K562 (cell line): Measurements from ENCODE around the gene UGT1A6. TPM values are rescaled to one million over a fixed set of nuclear protein-coding genes. Genes with fewer than 3 reads are reported as not detected.

ENCODE experiments used
- ATAC-seq: fragments of 200-7000 bp; cut with Tn5 transposase; 3 replicates; pipeline ENCODE4 v1.9.1; 2020; ENCODE audit warnings: moderate library complexity
- BruUV-seq: library from RNA; stranded (reverse); fragments of 400-500 nt; replicated peaks from 2 replicates; lab custom pipeline; 2021; lab: Mats Ljungman, UMichigan
- CTCF ChIA-PET: fragments of 300-600 bp; formaldehyde crosslinking; extraction: SDS; loops from one replicate; lab custom pipeline; 2021; ENCODE audit warnings: low intra/inter-chr PET ratio; lab: Yijun Ruan, JAX
- POLR2A ChIA-PET: fragments of 300-600, 350-650 bp; sonication (Branson Sonifier 250); formaldehyde crosslinking; extraction: SDS; loops from one replicate; lab custom pipeline; 2021; ENCODE audit warnings: antibody characterized with exemption, inconsistent platforms; lab: Yijun Ruan, JAX
- DNase-seq, 4 experiments: peaks; one replicate each; pipeline versions ENCODE4 v3.0.0 to v3.0.0-alpha.2; 2011 to 2018; ENCODE audit warnings: low spot score in 3 of 4, mixed read lengths in 3 of 4; ENCODE audit errors: extremely low read depth in 1 of 4
- FAIRE-seq: peaks from 2 replicates; lab custom pipeline; 2011; peaks lifted over from hg19 to GRCh38; lab: Jason Lieb, UNC
- H2AFZ ChIP-seq: 2 replicates; pipeline ENCODE4 v1.6.0; 2011; ENCODE audit warnings: low read depth, low read length, control low read depth, inconsistent platforms
- H3K27ac ChIP-seq: fragments of 200-600 bp; 3 replicates; pipeline ENCODE4 v1.8.0; 2011; ENCODE audit warnings: low read depth, mild to moderate bottlenecking, control low read depth, inconsistent platforms, low read length, moderate library complexity, mixed read lengths; ENCODE audit errors: extremely low read depth
- H3K27me3 ChIP-seq, 2 experiments: fragments of 300-600 bp in 1 of 2; 2 replicates in 1 of 2; 3 replicates in 1 of 2; pipeline versions ENCODE4 v1.6.0 to v1.8.0; 2011; ENCODE audit warnings: inconsistent platforms in 2 of 2, low read length in 2 of 2, mild to moderate bottlenecking in 1 of 2, mixed read lengths in 1 of 2, moderate library complexity in 1 of 2; ENCODE audit not compliant: control insufficient read depth in 2 of 2, insufficient read depth in 2 of 2
- H3K36me3 ChIP-seq: fragments of 300-600 bp; 3 replicates; pipeline ENCODE4 v1.8.0; 2011; ENCODE audit warnings: mild to moderate bottlenecking, low read length, inconsistent platforms; ENCODE audit not compliant: control insufficient read depth, insufficient read depth
- H3K4me1 ChIP-seq, 2 experiments: fragments of 200-600 bp in 1 of 2; replicated peaks in 1 of 2; 2 replicates in 1 of 2; 3 replicates in 1 of 2; pipeline versions ENCODE4 v1.5.1 to v1.8.0; 2011; ENCODE audit warnings: inconsistent platforms in 2 of 2, low read length in 2 of 2, mild to moderate bottlenecking in 1 of 2, mixed read lengths in 1 of 2, moderate library complexity in 1 of 2; ENCODE audit not compliant: control insufficient read depth in 2 of 2, insufficient read depth in 2 of 2
- H3K4me2 ChIP-seq: 2 replicates; pipeline ENCODE4 v1.6.1; 2011; ENCODE audit warnings: low read length, control low read depth, inconsistent platforms, mixed read lengths; ENCODE audit not compliant: insufficient read depth
- H3K4me3 ChIP-seq: fragments of 200-600 bp; sonication (generic), shearing (Covaris generic); 2 replicates; pipeline ENCODE4 v1.5.1; 2016; ENCODE audit warnings: control low read depth, inconsistent platforms
- H3K79me2 ChIP-seq: fragments of 200-600 bp; 3 replicates; pipeline ENCODE4 v1.8.0; 2011; ENCODE audit warnings: low read length, inconsistent platforms; ENCODE audit not compliant: control insufficient read depth, insufficient read depth
- H3K9ac ChIP-seq, 2 experiments: 2 replicates each; pipeline versions ENCODE4 v1.6.0 to v1.6.1; 2011; ENCODE audit warnings: low read depth in 2 of 2, low read length in 2 of 2, control low read depth in 1 of 2, inconsistent platforms in 1 of 2, mild to moderate bottlenecking in 1 of 2, mixed read lengths in 1 of 2; ENCODE audit not compliant: insufficient read depth in 1 of 2
- H3K9me1 ChIP-seq: one replicate; pipeline ENCODE4 v1.6.0; 2011; ENCODE audit warnings: inconsistent platforms, mild to moderate bottlenecking, low read length, moderate library complexity; ENCODE audit not compliant: control insufficient read depth, insufficient read depth
- H3K9me3 ChIP-seq: replicated peaks from 2 replicates; pipeline ENCODE4 v1.5.1; 2011; ENCODE audit warnings: low read depth, low read length, inconsistent platforms; ENCODE audit not compliant: control insufficient read depth, insufficient read depth
- H4K20me1 ChIP-seq: replicated peaks from 2 replicates; pipeline ENCODE4 v1.6.1; 2011; ENCODE audit warnings: low read length, inconsistent platforms, mixed read lengths; ENCODE audit not compliant: control insufficient read depth, insufficient read depth
- CCAR2 ChIP-seq: fragments of 200-400 bp; formaldehyde crosslinking; IDR thresholded peaks from 2 replicates; pipeline ENCODE4 v1.6.1; 2017; ENCODE audit warnings: mild to moderate bottlenecking, low read depth, low read length
- CTCF ChIP-seq, 3 experiments: IDR thresholded peaks in 2 of 3; conservative IDR thresholded peaks in 1 of 3; 2 replicates each; pipeline ENCODE4 v1.5.1; 2011 to 2012; ENCODE audit warnings: low read length in 3 of 3, mild to moderate bottlenecking in 3 of 3, control low read depth in 2 of 3, improper control_type of control experiment in 1 of 3, inconsistent platforms in 1 of 3, low read depth in 1 of 3, mixed read lengths in 1 of 3, moderate library complexity in 1 of 3; ENCODE audit not compliant: insufficient read depth in 2 of 3
- WGBS: fragments of 100-300 bp; shearing (Covaris generic); methylation state at CpG from one replicate; pipeline ENCODE4 v1.1.6; 2016; ENCODE audit warnings: low coverage, mixed read lengths; ENCODE audit not compliant: insufficient coverage; ENCODE audit errors: missing lambda C conversion rate; 5-methylcytosine and 5-hydroxymethylcytosine counted together
- in situ Hi-C: fragments of 300-500 bp; cut with MboI; formaldehyde crosslinking; loops from 4 replicates; pipeline ENCODE4 v1.15.0; 2018; ENCODE audit warnings: inconsistent platforms, mixed read lengths
- intact Hi-C: fragments of 100-400 bp; cut with micrococcal nuclease; formaldehyde crosslinking; loops from 2 replicates; pipeline ENCODE4 v1.14.2; 2022
- polyA plus RNA-seq, 8 experiments: library from polyadenylated mRNA; depleted of rRNA in 4 of 8; stranded (reverse) in 5 of 8; unstranded in 3 of 8; fragments of >200 nt; fragmentation: Nextera tagmentation in 2 of 8; fragmentation: Illumina TruSeq in 1 of 8; extraction: Ambion mirVana in 2 of 8; extraction: Trizol in 1 of 8; gene quantifications; 2 replicates each; pipeline versions ENCODE4 v1.2.1 to v1.2.3, GENCODE V29; 2011 to 2014; ENCODE audit warnings: inconsistent platforms in 1 of 8, missing spikeins in 1 of 8
- total RNA-seq, 7 experiments: library from RNA; depleted of rRNA in 6 of 7; stranded (reverse); fragments of >200 nt in 6 of 7; fragmentation: Illumina TruSeq in 2 of 7; extraction: Trizol in 2 of 7; gene quantifications; 2 replicates each; pipeline versions ENCODE4 v1.2.1 to v1.2.3, GENCODE V29; 2011 to 2021; ENCODE audit warnings: low replicate concordance in 1 of 7

UGT1A6 gene
- total and polyA plus RNA-seq, 9 of the 15 experiments (the other 6 are each of a cell fraction or from before 2014, with no cell fraction given), result not detected

GRCh38 chr2:233807215-233807865, 114.7 kb downstream of the UGT1A6 start:
- no peak for FAIRE-seq
- 1% methylated on average over 11 of the region's 12 CpGs for WGBS
- ChIA-PET POLR2A (no interaction called here), CTCF (no interaction called here)
- H4K20me1 ChIP-seq, result no peaks in the 10 kb centered on the region
- H2AFZ ChIP-seq, result no peak overlapping the region
- in situ Hi-C loops, result no loop called here
- ATAC-seq, result peak; percentile 41; the same call in 1 of the 3 replicates
- BruUV-seq, result no TSS peak
- DNase-seq, result no peak
- peaks cover 2 to 32% of the 10 kb centered on the region in 2 experiments; a peak in 2 of 5 replicates for H3K27me3 ChIP-seq
- H3K4me3 ChIP-seq, result no peak overlapping the region
- H3K4me1 ChIP-seq, result no peaks in the 10 kb centered on the region
- H3K4me2 ChIP-seq, result no peak overlapping the region
- no peaks in the 10 kb centered on the region for H3K36me3 ChIP-seq
- H3K9me1 ChIP-seq, result no peaks in the 10 kb centered on the region
- intact Hi-C loops, result no loop called here
- H3K9me3 ChIP-seq, result no peaks in the 10 kb centered on the region
- H3K79me2 ChIP-seq, result no peaks in the 10 kb centered on the region
- no peak overlapping the region; a peak in 1 of 4 replicates for H3K9ac ChIP-seq
- H3K27ac ChIP-seq, result no peak overlapping the region
- TF ChIP-seq CTCF (IDR thresholded peaks at IDR 0.05 in 2 of 3, conservative IDR thresholded peaks at IDR 0.05 in 1 of 3; ENCODE audit: insufficient read depth in 2 of 3, low read depth in 1 of 3, low read length in 3 of 3), result peak in 1 of 3 experiments; percentile 24; a peak in 1 of 6 replicates
- TF ChIP-seq CCAR2, result no peak
